Neuronal stem cell (in vitro differentiated cells): ENCODE results near the gene OR2T2.
"Not testable (repeated sequence)": the region's sequence is repeated elsewhere in the genome, so short reads cannot be mapped to it uniquely, and the experiment has no call there.

Experiments
- DNase-seq: peaks from one replicate; pipeline ENCODE4 v3.0.0-alpha.2; 2013; ENCODE audit warnings: low spot score
- H2AFZ ChIP-seq: one replicate; pipeline ENCODE4 v1.6.1; 2013; ENCODE audit warnings: mild to moderate bottlenecking, low read length, inconsistent platforms
- H2AK5ac ChIP-seq: 2 replicates; pipeline ENCODE4 v1.6.1; 2013; ENCODE audit warnings: low read depth, mild to moderate bottlenecking, inconsistent platforms, low read length, moderate library complexity, mixed read lengths
- H2BK120ac ChIP-seq: 2 replicates; pipeline ENCODE4 v1.6.1; 2013; ENCODE audit warnings: low read depth, mild to moderate bottlenecking, inconsistent platforms, low read length, moderate library complexity, mixed read lengths
- H2BK12ac ChIP-seq: one replicate; pipeline ENCODE4 v1.6.1; 2013; ENCODE audit warnings: low read length, inconsistent platforms
- H2BK15ac ChIP-seq: 2 replicates; pipeline ENCODE4 v1.6.1; 2013; ENCODE audit warnings: mild to moderate bottlenecking, low read length, inconsistent platforms, mixed read lengths
- H2BK5ac ChIP-seq: one replicate; pipeline ENCODE4 v1.6.1; 2013; ENCODE audit warnings: inconsistent platforms, mild to moderate bottlenecking, low read length, moderate library complexity
- H3K14ac ChIP-seq: one replicate; pipeline ENCODE4 v1.6.1; 2013; ENCODE audit warnings: low read length, inconsistent platforms
- H3K18ac ChIP-seq: 2 replicates; pipeline ENCODE4 v1.6.1; 2013; ENCODE audit warnings: low read length, inconsistent platforms
- H3K23ac ChIP-seq: 2 replicates; pipeline ENCODE4 v1.6.1; 2013; ENCODE audit warnings: low read depth, mild to moderate bottlenecking, mixed read lengths, low read length, inconsistent platforms; ENCODE audit not compliant: poor library complexity
- H3K27ac ChIP-seq: replicated peaks from 3 replicates; pipeline ENCODE4 v1.5.1; 2013; ENCODE audit warnings: low read length, inconsistent platforms
- H3K27me3 ChIP-seq, 3 experiments: 2 replicates each; pipeline ENCODE4 v1.6.1; 2013; ENCODE audit warnings: low read length in 3 of 3, mild to moderate bottlenecking in 2 of 3, inconsistent platforms in 1 of 3, low read depth in 1 of 3, mixed read lengths in 1 of 3, moderate library complexity in 1 of 3; ENCODE audit not compliant: control insufficient read depth in 3 of 3, insufficient read depth in 3 of 3
- H3K36me3 ChIP-seq, 2 donors: replicated peaks in 1 of 2; 2 replicates each; pipeline ENCODE4 v1.6.1; 2013; ENCODE audit warnings: low read length in 2 of 2; ENCODE audit not compliant: control insufficient read depth in 2 of 2, insufficient read depth in 2 of 2
- H3K4ac ChIP-seq: 2 replicates; pipeline ENCODE4 v1.6.1; 2013; ENCODE audit warnings: inconsistent platforms, mild to moderate bottlenecking, low read length, moderate library complexity
- H3K4me1 ChIP-seq, 2 donors: 1 replicate in 1 of 2; 2 replicates in 1 of 2; pipeline ENCODE4 v1.6.1; 2013; ENCODE audit warnings: low read length in 2 of 2, low read depth in 1 of 2; ENCODE audit not compliant: control insufficient read depth in 2 of 2, insufficient read depth in 1 of 2
- H3K4me2 ChIP-seq: one replicate; pipeline ENCODE4 v1.6.1; 2013; ENCODE audit warnings: mild to moderate bottlenecking, low read length, inconsistent platforms; ENCODE audit not compliant: insufficient read depth, poor library complexity, severe bottlenecking
- H3K4me3 ChIP-seq, 2 donors: 2 replicates each; pipeline ENCODE4 v1.5.1; 2013; ENCODE audit warnings: low read length in 2 of 2, mild to moderate bottlenecking in 2 of 2, inconsistent platforms in 1 of 2, moderate library complexity in 1 of 2
- H3K79me1 ChIP-seq: one replicate; pipeline ENCODE4 v1.6.1; 2013; ENCODE audit warnings: low read depth, mild to moderate bottlenecking, inconsistent platforms, low read length, moderate library complexity
- H3K9ac ChIP-seq: one replicate; pipeline ENCODE4 v1.6.1; 2013; ENCODE audit warnings: mild to moderate bottlenecking, low read depth, low read length, inconsistent platforms; ENCODE audit not compliant: poor library complexity
- H3K9me3 ChIP-seq, 2 donors: replicated peaks in 1 of 2; 2 replicates each; pipeline versions ENCODE3 to v1.6.1; 2013; ENCODE audit warnings: low read length in 2 of 2, mild to moderate bottlenecking in 2 of 2, inconsistent platforms in 1 of 2, low read depth in 1 of 2, mixed read lengths in 1 of 2, moderate library complexity in 1 of 2; ENCODE audit not compliant: control insufficient read depth in 2 of 2, insufficient read depth in 1 of 2
- H4K8ac ChIP-seq: one replicate; pipeline ENCODE4 v1.6.1; 2013; ENCODE audit warnings: low read depth, mild to moderate bottlenecking, inconsistent platforms, low read length, moderate library complexity
- H4K91ac ChIP-seq: one replicate; pipeline ENCODE4 v1.6.1; 2013; ENCODE audit warnings: low read length, low read depth, mild to moderate bottlenecking, inconsistent platforms; ENCODE audit not compliant: poor library complexity
- WGBS, 2 donors: extraction: QIAGEN DNeasy Blood & Tissue Kit; methylation state at CpG; one replicate each; pipeline ENCODE4 v1.1.7; 2013; ENCODE audit warnings: missing lambda C conversion rate in 2 of 2, mixed read lengths in 1 of 2; ENCODE audit not compliant: insufficient read length in 2 of 2, insufficient replicate concordance in 1 of 2; ENCODE audit errors: extremely low coverage in 2 of 2; 5-methylcytosine and 5-hydroxymethylcytosine counted together

The OR2T2 gene

GRCh38 chr1:248434913-248435312 is 10.5 kb upstream of the OR2T2 start:
- not testable (repeated sequence) for H2BK5ac ChIP-seq, H3K27me3 ChIP-seq, H2AFZ ChIP-seq, H3K18ac ChIP-seq, H3K4ac ChIP-seq, H3K4me2 ChIP-seq, H3K4me3 ChIP-seq, H2BK12ac ChIP-seq, H3K14ac ChIP-seq, H3K23ac ChIP-seq, H3K9ac ChIP-seq, DNase-seq, H4K8ac ChIP-seq, H2BK120ac ChIP-seq, H3K4me1 ChIP-seq, H3K9me3 ChIP-seq, H3K36me3 ChIP-seq, H2AK5ac ChIP-seq, H4K91ac ChIP-seq, H3K27ac ChIP-seq, H2BK15ac ChIP-seq, H3K79me1 ChIP-seq
- no CpG with 5 or more reads among the region's 6 CpGs for WGBS, 2 donors

- H2AFZ ChIP-seq, H3K23ac ChIP-seq, H2BK12ac ChIP-seq, H2AK5ac ChIP-seq, H3K27me3 ChIP-seq, H3K4me2 ChIP-seq, H2BK120ac ChIP-seq, H3K18ac ChIP-seq, H4K91ac ChIP-seq, H4K8ac ChIP-seq, DNase-seq, H3K4ac ChIP-seq, H3K14ac ChIP-seq, H3K9ac ChIP-seq, H3K27ac ChIP-seq, H3K36me3 ChIP-seq, H3K4me1 ChIP-seq, H2BK15ac ChIP-seq, H3K9me3 ChIP-seq, H2BK5ac ChIP-seq, H3K79me1 ChIP-seq, H3K4me3 ChIP-seq: not testable (repeated sequence)
- WGBS, 2 donors: no CpG with 5 or more reads among the region's 3 CpGs
These were observed 9.1 kb upstream of the OR2T2 start for GRCh38 chr1:248436303-248436702.

DNA sequence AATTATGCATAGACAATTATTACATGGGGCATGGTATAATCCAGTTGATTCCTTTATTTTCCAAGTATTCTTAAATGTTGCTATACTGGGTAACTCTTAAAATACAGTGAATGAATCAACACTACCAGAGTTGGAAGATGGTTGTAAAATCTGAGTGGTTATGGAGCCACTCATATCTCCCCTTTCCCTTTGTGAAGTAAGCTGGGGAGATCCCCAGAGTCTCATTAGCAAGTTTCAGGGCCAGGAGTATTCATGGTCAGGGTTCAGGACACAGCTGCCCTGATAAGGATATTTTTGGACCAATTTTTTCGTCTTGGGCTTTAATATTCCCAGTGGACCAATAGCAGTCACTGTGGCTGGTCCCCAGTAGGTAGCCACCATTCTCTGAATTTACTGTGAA is 6.8 kb upstream of the OR2T2 start:
- H3K23ac ChIP-seq: not testable (repeated sequence)

GRCh38 chr1:248439283-248439682 is 6.2 kb upstream of the OR2T2 start:
- not testable (repeated sequence) for DNase-seq, H3K4me2 ChIP-seq, H3K4me3 ChIP-seq, H3K27me3 ChIP-seq, H3K4me1 ChIP-seq, H2BK15ac ChIP-seq, H2AFZ ChIP-seq, H3K9ac ChIP-seq, H2BK120ac ChIP-seq, H3K9me3 ChIP-seq, H2AK5ac ChIP-seq, H3K36me3 ChIP-seq, H3K27ac ChIP-seq, H3K18ac ChIP-seq, H4K8ac ChIP-seq, H3K4ac ChIP-seq, H3K23ac ChIP-seq, H3K14ac ChIP-seq, H2BK12ac ChIP-seq, H4K91ac ChIP-seq, H2BK5ac ChIP-seq, H3K79me1 ChIP-seq
- no CpG with 5 or more reads among the region's 5 CpGs for WGBS, 2 donors

More for the DNA sequence above, 6.8 kb upstream of the OR2T2 start:
- H3K4me2 ChIP-seq, H3K9me3 ChIP-seq, H2AFZ ChIP-seq, DNase-seq, H2BK120ac ChIP-seq, H3K27ac ChIP-seq, H3K27me3 ChIP-seq, H3K18ac ChIP-seq, H3K4ac ChIP-seq, H2AK5ac ChIP-seq, H3K4me3 ChIP-seq, H4K8ac ChIP-seq, H3K14ac ChIP-seq, H2BK5ac ChIP-seq, H3K79me1 ChIP-seq, H3K4me1 ChIP-seq, H2BK15ac ChIP-seq, H3K36me3 ChIP-seq, H3K9ac ChIP-seq, H2BK12ac ChIP-seq, H4K91ac ChIP-seq: not testable (repeated sequence)
- WGBS, 2 donors: no CpG with 5 or more reads among the region's 1 CpG
